GM12873 (cell line): ENCODE measurements around the gene SMIM35.

ENCODE experiments used
- CTCF ChIP-seq: IDR thresholded peaks from 2 replicates; pipeline ENCODE4 v1.5.1; 2012; ENCODE audit warnings: low read depth, mild to moderate bottlenecking, moderate library complexity, low read length, control low read depth; ENCODE audit not compliant: insufficient read depth; ENCODE audit errors: missing control alignments

Gene SMIM35

GRCh38 chr11:118047749-118048148 is 39.0 kb downstream of the SMIM35 start:
- TF ChIP-seq CTCF: no peak

GRCh38 chr11:118046964-118047700 is 39.6 kb downstream of the SMIM35 start:
- TF ChIP-seq CTCF: no peak

GRCh38 chr11:118046051-118046963 is 40.5 kb downstream of the SMIM35 start:
- TF ChIP-seq CTCF: no peak

- TF ChIP-seq CTCF: no peak
Measured at GRCh38 chr11:118045191-118045590, 41.6 kb downstream of the SMIM35 start.

- no peak for TF ChIP-seq CTCF
Measured at GRCh38 chr11:118042796-118043195, 44.0 kb downstream of the SMIM35 start.

GRCh38 chr11:118042141-118042540 is 44.6 kb downstream of the SMIM35 start:
- TF ChIP-seq CTCF: no peak

- TF ChIP-seq CTCF: no peak
Measured at GRCh38 chr11:118033443-118033842, 53.3 kb downstream of the SMIM35 start.
